Neural progenitor cell (in vitro differentiated cells): ENCODE data around the gene DLGAP4.

ENCODE experiments used
- CTCF ChIP-seq: fragments of 200-600 bp; sonication (generic); IDR thresholded peaks from 2 replicates; pipeline ENCODE4 v1.5.1; 2017; ENCODE audit warnings: antibody characterized with exemption, mild to moderate bottlenecking
- EZH2 ChIP-seq: fragments of 200-600 bp; sonication (generic); IDR thresholded peaks from 2 replicates; pipeline ENCODE4 v1.6.1; 2017; ENCODE audit warnings: antibody characterized with exemption, mild to moderate bottlenecking, moderate library complexity
- EZH2phosphoT487 ChIP-seq: fragments of 200-600 bp; sonication (generic); IDR thresholded peaks from 2 replicates; pipeline ENCODE4 v1.6.1; 2017; ENCODE audit warnings: antibody characterized with exemption

DNA sequence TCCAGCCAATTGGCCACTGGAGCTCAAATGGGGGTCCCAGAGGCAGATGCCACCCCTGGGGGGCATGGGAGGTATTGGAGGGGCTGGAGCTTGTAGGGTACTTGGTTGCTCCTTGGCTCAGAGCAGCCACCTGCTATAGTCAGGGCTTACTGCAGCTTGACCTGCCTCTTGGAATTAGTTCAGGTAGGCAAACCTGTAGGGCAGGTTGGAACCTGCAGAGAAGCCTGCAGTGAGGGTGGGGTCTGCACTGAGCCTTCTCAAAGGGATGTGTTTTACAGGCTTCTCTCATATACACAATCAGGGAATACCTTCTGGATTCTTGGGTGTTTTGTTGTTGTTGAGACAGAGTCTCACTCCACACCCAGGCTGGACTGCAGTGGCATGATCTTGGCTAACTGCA, 141.0 kb downstream of the DLGAP4 start:
- no peak for TF ChIP-seq CTCF
- TF ChIP-seq EZH2phosphoT487: no peak
- TF ChIP-seq EZH2: no peak
